GM12875 (cell line): ENCODE results near the gene PPM1L.
"Not testable (repeated sequence)": the region's sequence is repeated elsewhere in the genome, so short reads cannot be mapped to it uniquely, and the experiment has no call there.

Experiments
- H3K4me3 ChIP-seq: one replicate; pipeline ENCODE4 v1.5.1; 2011; ENCODE audit warnings: low read depth, low read length, control low read depth
- TF ChIP-seq, protein P1 (sequence below): IDR thresholded peaks from 2 replicates; pipeline ENCODE4 v1.5.1; 2011; ENCODE audit warnings: low read depth, mild to moderate bottlenecking, control low read depth, inconsistent platforms, low read length, moderate library complexity, borderline replicate concordance; ENCODE audit not compliant: insufficient read depth

The PPM1L gene

DNA sequence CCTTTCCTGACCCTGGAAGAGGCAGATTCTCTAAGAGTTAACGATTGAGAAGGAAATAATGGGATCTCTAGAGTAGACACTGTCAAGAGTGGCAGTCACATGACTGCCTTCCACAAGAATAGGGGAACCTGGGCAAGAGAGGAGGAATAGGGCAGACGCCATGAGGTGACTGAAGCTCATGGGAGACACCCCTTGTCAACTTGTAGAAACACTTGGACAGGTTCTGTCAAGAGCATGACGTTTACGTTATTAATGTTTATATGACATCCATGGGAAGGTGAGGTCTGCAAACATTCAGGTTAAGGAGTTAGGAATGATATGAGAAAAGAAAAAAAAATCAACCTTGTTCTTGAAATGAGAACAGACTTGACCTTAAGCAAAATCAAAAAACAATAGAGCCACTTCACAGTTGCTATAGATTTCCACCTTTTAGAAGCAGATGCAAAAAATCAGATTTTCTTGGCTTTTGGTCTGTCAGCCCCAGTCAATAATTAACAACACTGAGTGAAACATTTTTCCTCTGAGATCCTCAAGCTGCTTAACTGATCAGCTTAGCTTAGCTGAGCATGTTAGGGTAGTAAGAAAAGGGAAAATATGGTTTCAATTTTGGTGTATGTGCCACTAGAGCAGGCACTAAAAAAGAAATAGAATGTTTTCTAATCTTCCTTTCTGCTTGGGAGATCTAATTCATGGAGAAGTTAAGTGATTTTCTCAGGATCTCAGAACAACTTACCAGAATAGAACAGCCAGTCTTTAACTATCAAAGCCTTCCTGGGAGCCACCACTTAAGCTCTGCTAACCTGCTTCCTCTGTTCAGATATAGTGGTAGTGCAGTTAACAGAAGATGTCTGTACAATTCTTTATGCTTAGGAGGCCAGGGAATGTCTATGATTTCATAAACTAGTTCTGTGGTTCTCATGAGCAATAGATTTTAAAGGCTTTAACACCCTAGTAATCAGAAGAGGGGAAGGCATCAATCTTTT, 232.2 kb downstream of the PPM1L start:
- no peak overlapping the region for H3K4me3 ChIP-seq
- TF ChIP-seq, protein P1, sequence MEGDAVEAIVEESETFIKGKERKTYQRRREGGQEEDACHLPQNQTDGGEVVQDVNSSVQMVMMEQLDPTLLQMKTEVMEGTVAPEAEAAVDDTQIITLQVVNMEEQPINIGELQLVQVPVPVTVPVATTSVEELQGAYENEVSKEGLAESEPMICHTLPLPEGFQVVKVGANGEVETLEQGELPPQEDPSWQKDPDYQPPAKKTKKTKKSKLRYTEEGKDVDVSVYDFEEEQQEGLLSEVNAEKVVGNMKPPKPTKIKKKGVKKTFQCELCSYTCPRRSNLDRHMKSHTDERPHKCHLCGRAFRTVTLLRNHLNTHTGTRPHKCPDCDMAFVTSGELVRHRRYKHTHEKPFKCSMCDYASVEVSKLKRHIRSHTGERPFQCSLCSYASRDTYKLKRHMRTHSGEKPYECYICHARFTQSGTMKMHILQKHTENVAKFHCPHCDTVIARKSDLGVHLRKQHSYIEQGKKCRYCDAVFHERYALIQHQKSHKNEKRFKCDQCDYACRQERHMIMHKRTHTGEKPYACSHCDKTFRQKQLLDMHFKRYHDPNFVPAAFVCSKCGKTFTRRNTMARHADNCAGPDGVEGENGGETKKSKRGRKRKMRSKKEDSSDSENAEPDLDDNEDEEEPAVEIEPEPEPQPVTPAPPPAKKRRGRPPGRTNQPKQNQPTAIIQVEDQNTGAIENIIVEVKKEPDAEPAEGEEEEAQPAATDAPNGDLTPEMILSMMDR, result no peak

DNA sequence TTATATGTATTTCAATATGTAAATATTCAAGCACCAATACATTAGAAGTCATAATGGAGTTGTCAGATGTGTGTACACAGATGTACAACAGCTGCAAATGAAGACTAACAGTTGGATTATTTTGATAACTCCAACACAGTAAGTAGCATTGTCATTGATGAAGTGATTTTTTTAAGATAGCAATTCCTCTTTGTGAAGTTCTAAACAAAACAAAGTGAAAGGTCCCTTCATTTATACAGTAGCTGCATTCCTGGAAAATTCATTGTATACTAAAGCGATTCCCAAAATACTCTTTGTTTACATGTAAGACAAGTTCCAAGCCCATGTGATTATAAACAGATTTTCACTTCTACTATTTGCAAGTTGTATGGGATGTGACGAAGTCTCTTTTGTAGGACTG, 234.4 kb downstream of the PPM1L start:
- TF ChIP-seq, protein P1, result no peak
- H3K4me3 ChIP-seq, result no peak overlapping the region

DNA sequence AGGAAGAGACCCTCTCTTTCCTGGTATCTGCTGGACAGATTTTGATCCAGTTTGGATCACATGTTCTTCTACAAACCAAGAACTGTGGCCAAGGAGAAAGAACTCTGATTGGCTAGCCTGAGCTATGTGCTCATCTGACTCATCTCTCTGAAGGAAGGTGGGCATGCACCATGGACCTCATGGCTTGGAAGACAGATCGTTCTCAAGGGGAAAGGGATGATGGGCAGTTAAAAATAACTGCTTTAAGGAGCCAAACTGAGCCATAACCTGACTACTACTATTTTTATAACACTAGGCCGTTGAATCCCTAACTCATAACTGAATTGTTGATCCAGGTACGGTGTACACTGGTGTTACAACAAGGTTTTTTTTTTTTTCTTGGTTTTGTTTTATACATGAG, 236.7 kb downstream of the PPM1L start:
- H3K4me3 ChIP-seq, result no peak overlapping the region
- TF ChIP-seq, protein P1, result no peak

DNA sequence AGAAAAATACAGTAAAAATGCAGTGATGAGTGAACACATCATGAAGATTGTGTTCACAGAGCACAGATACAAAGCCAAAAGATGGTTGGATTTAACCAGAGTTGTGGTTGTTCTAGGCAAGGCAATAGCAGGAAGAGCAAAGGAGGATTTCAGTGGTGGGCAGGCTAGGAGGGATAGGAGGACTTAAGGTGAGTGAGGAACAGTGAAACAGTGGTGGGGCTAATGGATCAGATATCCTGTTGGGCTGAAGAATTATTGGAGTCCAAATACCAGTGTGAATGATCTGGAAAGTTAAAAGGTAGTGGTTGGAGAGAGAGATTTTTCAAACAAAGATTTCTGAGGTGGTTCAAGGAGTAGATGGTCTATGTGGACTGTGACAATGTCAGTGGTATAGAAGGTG, 240.8 kb downstream of the PPM1L start:
- H3K4me3 ChIP-seq, result no peak overlapping the region
- TF ChIP-seq, protein P1, result no peak

DNA sequence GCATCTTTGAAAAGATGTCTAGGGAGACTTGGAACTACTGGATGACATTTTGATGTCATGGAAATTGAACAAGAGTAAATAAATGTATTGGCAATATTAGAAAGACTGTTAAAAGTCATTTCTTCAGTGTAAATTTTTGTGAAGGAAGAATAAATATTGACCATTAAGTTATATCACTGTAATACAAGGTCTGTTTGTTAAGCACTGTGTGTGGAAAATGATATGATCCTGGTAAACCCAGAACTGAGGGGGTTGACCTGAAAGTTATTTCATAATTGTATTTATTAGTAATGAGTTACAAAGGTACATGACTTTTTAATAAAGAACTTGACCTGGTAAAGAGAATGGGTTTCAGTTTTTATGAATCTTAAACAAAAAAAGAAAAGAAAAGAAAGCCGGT, 242.6 kb downstream of the PPM1L start:
- no peak overlapping the region for H3K4me3 ChIP-seq
- TF ChIP-seq, protein P1, result no peak

DNA sequence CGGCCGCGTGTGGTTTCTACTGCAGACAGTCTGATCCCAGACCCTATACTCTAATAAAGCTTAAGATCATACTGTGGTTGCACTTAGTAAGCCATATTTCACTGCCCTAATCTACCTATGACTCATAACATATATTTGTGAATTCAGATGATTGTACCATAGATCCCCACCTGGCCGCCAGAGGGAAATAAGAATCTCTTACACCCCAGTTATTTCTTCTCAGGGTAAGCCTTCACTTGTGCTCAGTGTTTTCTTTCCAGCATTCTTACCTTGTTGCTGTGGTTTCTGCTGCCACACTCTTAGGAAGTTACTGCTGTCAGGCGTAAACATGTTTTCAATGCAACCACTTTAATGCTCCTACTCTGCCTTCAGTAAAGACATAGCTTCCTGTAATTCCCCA, 243.2 kb downstream of the PPM1L start:
- no peak overlapping the region for H3K4me3 ChIP-seq
- TF ChIP-seq, protein P1, result no peak

DNA sequence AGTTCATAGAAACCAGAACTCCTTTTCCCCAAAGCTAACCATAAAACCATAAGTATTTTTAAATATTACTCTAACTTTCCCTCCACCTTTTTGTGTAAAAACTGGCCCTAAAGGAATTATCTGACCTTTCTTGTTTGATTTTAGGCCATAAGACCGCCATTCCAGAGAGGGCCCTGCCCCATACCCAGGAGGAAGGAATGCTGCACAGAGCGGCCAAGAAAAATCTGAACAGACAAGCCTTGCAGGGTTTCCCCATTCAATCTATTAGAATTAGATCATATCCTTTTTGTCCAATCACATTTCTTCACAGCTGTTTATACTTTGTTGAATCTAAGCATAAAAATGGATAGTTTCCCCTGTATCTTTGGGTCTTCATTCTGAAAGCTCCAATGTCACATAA, 252.1 kb downstream of the PPM1L start:
- TF ChIP-seq, protein P1, result no peak
- no peak overlapping the region for H3K4me3 ChIP-seq

DNA sequence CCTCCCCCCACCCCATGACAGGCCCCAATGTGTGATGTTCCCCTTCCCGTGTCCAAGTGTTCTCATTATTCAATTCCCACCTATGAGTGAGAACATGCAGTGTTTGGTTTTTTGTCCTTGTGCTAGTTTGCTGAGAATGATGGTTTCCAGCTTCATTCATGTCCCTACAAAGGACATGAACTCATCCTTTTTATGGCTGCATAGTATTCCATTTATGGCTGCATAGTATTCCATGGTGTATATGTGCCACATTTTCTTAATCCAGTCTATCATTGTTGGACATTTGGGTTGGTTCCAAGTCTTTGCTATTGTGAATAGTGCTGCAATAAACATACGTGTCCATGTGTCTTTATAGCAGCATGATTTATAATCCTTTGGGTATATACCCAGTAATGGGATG, 254.1 kb downstream of the PPM1L start:
- H3K4me3 ChIP-seq, result not testable (repeated sequence)
